Suprapubic skin (tissue), 4 donors: ENCODE results near the gene IL24.

Experiments used
- CTCF ChIP-seq, 2 donors: fragments of 200-600 bp in 1 of 2; fragments of 450-650 bp in 1 of 2; sonication (generic) in 1 of 2; IDR thresholded peaks; one replicate each; pipeline ENCODE4 v1.5.1; 2016 to 2019; ENCODE audit warnings: antibody characterized with exemption in 2 of 2, mild to moderate bottlenecking in 1 of 2, moderate library complexity in 1 of 2
- POLR2A ChIP-seq, 2 donors: fragments of 450-650 bp; IDR thresholded peaks; one replicate each; pipeline ENCODE4 v1.6.1; 2017; ENCODE audit warnings: antibody characterized with exemption in 2 of 2, mild to moderate bottlenecking in 2 of 2, moderate library complexity in 2 of 2
- POLR2AphosphoS5 ChIP-seq, 3 donors: sonication (generic); formaldehyde crosslinking; IDR thresholded peaks; one replicate each; pipeline ENCODE4 v1.6.1; 2017; ENCODE audit warnings: antibody characterized with exemption in 3 of 3

GRCh38 chr1:206909883-206910318 is 12.7 kb downstream of the IL24 start:
- no peak for TF ChIP-seq CTCF (IDR thresholded peaks at IDR 0.05)
- TF ChIP-seq POLR2AphosphoS5 (IDR thresholded peaks at IDR 0.05) = no peak
- TF ChIP-seq POLR2A (IDR thresholded peaks at IDR 0.05) = no peak
